ENCODE data around the gene KPNA6. TPM values are rescaled to one million over a fixed set of nuclear protein-coding genes. Genes with fewer than 3 reads are reported as not detected.

Gene KPNA6
- total and polyA plus RNA-seq, 9 of the 15 experiments (the other 6 are each of a cell fraction or from before 2014, with no cell fraction given): 20.1 to 54.6 (median 32.2) TPM

- ChIA-PET CTCF (ENCODE audit: low intra/inter-chr PET ratio) (no interaction called here), POLR2A (interaction anchor here (0.8 to 11.6 kb wide), 3 partner anchors 10 to 103 kb away, joined by 3 to 201 read pairs (median 5); partner anchors contain the start of gene CCDC28B)
- Histone ChIP-seq H3K27me3 (ENCODE audit: control insufficient read depth in 2 of 2, insufficient read depth in 2 of 2, low read length in 2 of 2) (no peaks in the 10 kb centered on the region), H3K79me2 (ENCODE audit: control insufficient read depth, insufficient read depth, low read length) (peaks cover 50% of the 10 kb centered on the region), H2AFZ (ENCODE audit: low read depth, low read length) (no peak overlapping the region), H3K9me1 (ENCODE audit: control insufficient read depth, insufficient read depth, low read length) (peaks cover 4% of the 10 kb centered on the region), H3K4me2 (ENCODE audit: insufficient read depth, low read length) (no peak overlapping the region), H3K27ac (ENCODE audit: extremely low read depth, low read depth, low read length) (peak overlapping the region; percentile 46; the same call in 2 of the 3 replicates), H3K4me1 (replicated peaks in 1 of 2; ENCODE audit: control insufficient read depth in 2 of 2, insufficient read depth in 2 of 2, low read length in 2 of 2) (peaks cover 8 to 10% of the 10 kb centered on the region in 2 experiments), H4K20me1 (replicated peaks; ENCODE audit: control insufficient read depth, insufficient read depth, low read length) (no peaks in the 10 kb centered on the region; the same call in 1 of the 2 replicates), H3K4me3 (no peak overlapping the region), H3K9ac (ENCODE audit: insufficient read depth in 1 of 2, low read depth in 2 of 2, low read length in 2 of 2) (peak overlapping the region; percentile 23 to 62; a peak in 1 of 4 replicates), H3K9me3 (replicated peaks; ENCODE audit: control insufficient read depth, insufficient read depth, low read depth, low read length) (no peaks in the 10 kb centered on the region), H3K36me3 (ENCODE audit: control insufficient read depth, insufficient read depth, low read length) (peaks cover 91% of the 10 kb centered on the region)
- TF ChIP-seq SMC3 (conservative IDR thresholded peaks at IDR 0.05; ENCODE audit: insufficient read depth, low read depth, low read length) (no peak), SETDB1 (IDR thresholded peaks at IDR 0.05; ENCODE audit: low read length) (no peak), CBFA2T3 (IDR thresholded peaks at IDR 0.05) (0 out of 2 replicates have a peak, but pooled peaks have one; percentile 27), NFRKB (IDR thresholded peaks at IDR 0.05; ENCODE audit: low read depth) (0 out of 2 replicates have a peak, but pooled peaks have one; percentile 43), HMGXB4 (CRISPR knock-in tag; IDR thresholded peaks at IDR 0.05) (no peak), RBFOX2 (IDR thresholded peaks at IDR 0.05; ENCODE audit: low read depth, low read length) (0 out of 2 replicates have a peak, but pooled peaks have one; percentile 27), PHB (CRISPR knock-in tag; IDR thresholded peaks at IDR 0.05) (no peak), SUPT5H (IDR thresholded peaks at IDR 0.05) (0 out of 2 replicates have a peak, but pooled peaks have one; percentile 2), ZNF717 (CRISPR knock-in tag; IDR thresholded peaks at IDR 0.05) (no peak), DIDO1 (tag; IDR thresholded peaks at IDR 0.05; ENCODE audit: low read depth) (no peak), ZNF174 (CRISPR knock-in tag; IDR thresholded peaks at IDR 0.05) (no peak)
- in situ Hi-C loops (cut with MboI): no loop called here
- FAIRE-seq (no peak), ATAC-seq (no peak; the same call in 2 of the 3 replicates), DNase-seq (ENCODE audit: extremely low read depth in 1 of 4, low spot score in 3 of 4) (no peak)
- intact Hi-C loops (cut with micrococcal nuclease): loop anchor here (10.0 kb wide), 1 partner anchor 172 kb away; the partner anchor contains the start of gene KHDRBS1
- no TSS peak for BruUV-seq (replicated peaks)
- WGBS (ENCODE audit: insufficient coverage, low coverage, missing lambda C conversion rate): 58% methylated on average over 2 of the region's 2 CpGs
Observed at GRCh38 chr1:32186491-32186890, 78.6 kb downstream of the KPNA6 start.
